Astrocyte of the cerebellum (primary cell): Measurements from ENCODE around the gene CKAP5.

Source experiments
- DNase-seq: peaks from one replicate; pipeline ENCODE4 v3.0.0-alpha.2; 2011; ENCODE audit warnings: low read depth
- H3K4me3 ChIP-seq: 2 replicates; pipeline ENCODE4 v1.5.1; 2011; ENCODE audit warnings: mild to moderate bottlenecking, low read depth, low read length, moderate library complexity
- CTCF ChIP-seq: IDR thresholded peaks from 2 replicates; pipeline ENCODE4 v1.5.1; 2012; ENCODE audit warnings: low read length, low read depth, moderate library complexity, mild to moderate bottlenecking; ENCODE audit errors: missing control alignments
- in situ Hi-C: cut with HindIII; loops from 2 replicates; pipeline ENCODE4 v1.10.0; 2017; ENCODE audit warnings: low sequenced_read_pairs

Gene CKAP5

DNA sequence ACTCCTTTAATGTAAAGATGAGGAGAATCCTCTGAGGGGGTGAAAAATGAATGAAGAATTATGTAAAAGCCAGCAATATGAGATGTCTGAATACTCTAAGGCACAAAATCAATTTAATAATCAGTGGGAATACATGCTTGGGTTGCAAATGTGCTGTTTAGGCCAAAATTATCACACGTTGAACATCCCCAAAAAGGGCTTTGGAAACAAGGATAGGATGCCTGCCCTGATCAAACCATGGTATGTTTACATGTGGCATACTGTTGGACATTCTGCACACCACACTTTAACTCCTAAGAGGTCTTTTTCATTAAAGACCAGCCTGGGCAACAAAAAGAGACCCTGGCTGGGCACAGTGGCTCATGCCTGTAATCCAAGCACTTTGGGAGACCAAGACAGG, 100.8 kb downstream of the CKAP5 start:
- no peak for DNase-seq
- in situ Hi-C loops: no loop called here

DNA sequence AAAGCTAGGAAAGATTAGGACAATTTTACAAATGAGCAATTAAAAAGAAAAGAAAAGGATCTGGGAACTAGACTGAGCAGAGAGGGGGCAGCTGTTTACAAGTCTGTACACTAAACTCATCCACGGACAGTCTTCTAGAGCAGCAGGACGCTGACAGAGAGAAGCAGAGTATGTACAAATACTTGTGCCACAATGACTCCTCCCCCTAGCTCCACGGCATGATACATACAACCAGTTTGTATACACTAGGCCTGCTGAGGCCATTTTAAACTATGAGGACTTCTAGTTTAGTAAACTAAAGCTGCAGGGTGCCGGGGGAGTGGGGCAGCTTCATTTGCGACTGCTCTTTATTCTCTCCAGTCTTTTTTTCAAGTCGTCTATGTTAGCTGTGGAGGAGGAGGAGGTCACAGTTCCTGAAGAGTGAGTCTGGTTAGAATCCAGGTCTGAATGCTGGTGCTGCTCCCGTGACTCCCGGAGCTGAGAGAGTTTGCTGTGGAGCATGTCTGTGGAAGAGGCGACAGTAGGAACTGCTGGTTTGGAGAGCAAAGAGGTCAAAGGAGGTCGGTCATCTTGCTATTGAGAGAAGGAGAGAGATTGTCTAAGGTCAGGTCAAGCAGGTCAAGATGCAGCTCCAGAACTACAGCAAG, 102.3 kb downstream of the CKAP5 start:
- TF ChIP-seq CTCF: no peak
- peak; percentile 18 for DNase-seq
- no peak overlapping the region for H3K4me3 ChIP-seq
- in situ Hi-C loops: no loop called here

More for the DNA sequence above, 100.8 kb downstream of the CKAP5 start:
- H3K4me3 ChIP-seq: no peak overlapping the region
- TF ChIP-seq CTCF: no peak

- no peak overlapping the region for H3K4me3 ChIP-seq
- in situ Hi-C loops: no loop called here
- DNase-seq: no peak
- no peak for TF ChIP-seq CTCF
Observed at GRCh38 chr11:46743043-46743442, 103.0 kb downstream of the CKAP5 start.

GRCh38 chr11:46741600-46742484, 104.2 kb downstream of the CKAP5 start:
- in situ Hi-C loops: no loop called here
- DNase-seq: no peak

GRCh38 chr11:46738887-46739286, 107.2 kb downstream of the CKAP5 start:
- TF ChIP-seq CTCF: no peak
- in situ Hi-C loops: no loop called here
- DNase-seq: no peak
- no peak overlapping the region for H3K4me3 ChIP-seq

More at GRCh38 chr11:46741600-46742484, 104.2 kb downstream of the CKAP5 start:
- H3K4me3 ChIP-seq: no peak overlapping the region
- TF ChIP-seq CTCF: no peak

GRCh38 chr11:46737699-46738098, 108.4 kb downstream of the CKAP5 start:
- no peak overlapping the region for H3K4me3 ChIP-seq
- in situ Hi-C loops: no loop called here
- no peak for TF ChIP-seq CTCF
- DNase-seq: no peak
